Measurements from ENCODE around the gene CD7. TPM values are rescaled to one million over a fixed set of nuclear protein-coding genes. Genes with fewer than 3 reads are reported as not detected.
A peak's percentile ranks its signal among the peaks of the same experiment; 100 is the strongest.

Gene CD7
- total and polyA plus RNA-seq, 9 of the 15 experiments (the other 6 are each of a cell fraction or from before 2014, with no cell fraction given): 0.21 to 0.35 TPM; not detected in 7

- peak; percentile 53 for TF ChIP-seq ZNF592 (IDR thresholded peaks at IDR 0.05)
- TF ChIP-seq CTBP1 (IDR thresholded peaks at IDR 0.05; ENCODE audit: borderline replicate concordance): no peak
- no peak for TF ChIP-seq ILK (tag; IDR thresholded peaks at IDR 0.05; ENCODE audit: borderline replicate concordance, low read depth)
- TF ChIP-seq ETV5 (CRISPR knock-in tag; IDR thresholded peaks at IDR 0.05; ENCODE audit: low read depth): no peak; the same call in 1 of the 2 replicates
- TF ChIP-seq C11orf30 (IDR thresholded peaks at IDR 0.05; ENCODE audit: low read depth): peak; percentile 98
- TF ChIP-seq AFF1 (IDR thresholded peaks at IDR 0.05; ENCODE audit: low read depth in 1 of 2, partially characterized antibody in 2 of 2): no peak
- TF ChIP-seq CHCHD3 (CRISPR knock-in tag; IDR thresholded peaks at IDR 0.05): no peak
- TF ChIP-seq IRF9 (tag; IDR thresholded peaks at IDR 0.05): no peak
- no peak for TF ChIP-seq GABPB2 (CRISPR knock-in tag; conservative IDR thresholded peaks at IDR 0.05)
Measured at GRCh38 chr17:82332669-82333278, 15.4 kb upstream of the CD7 start (continued).

All from K562 (cell line).